AG09319 (cell line): Measurements from ENCODE around the gene LIN37.
A peak's percentile ranks its signal among the peaks of the same experiment; 100 is the strongest.

Experiments used
- DNase-seq: peaks from one replicate; pipeline ENCODE4 v3.0.0-alpha.2; 2010; ENCODE audit warnings: low read depth; ENCODE audit errors: extremely low read depth
- CTCF ChIP-seq: IDR thresholded peaks from 2 replicates; pipeline ENCODE4 v1.5.1; 2011; ENCODE audit warnings: low read depth, mild to moderate bottlenecking, inconsistent platforms, low read length, moderate library complexity

LIN37 gene

GRCh38 chr19:35755550-35756376 lies 7.4 kb downstream of the LIN37 start:
- TF ChIP-seq CTCF: no peak
- peak; percentile 27 for DNase-seq

- no peak for DNase-seq
- no peak for TF ChIP-seq CTCF
These were observed 8.2 kb downstream of the LIN37 start, which contains the start of gene HSPB6 for GRCh38 chr19:35756377-35757230. Gene HSPB6 (minus strand): TSS chr19:35757029. CDS start chr19:35757008, 21 bp downstream.

- peak; percentile 38 for DNase-seq
- no peak for TF ChIP-seq CTCF
These were observed 8.9 kb downstream of the LIN37 start for GRCh38 chr19:35757231-35757748.

GRCh38 chr19:35757749-35758608 lies 9.6 kb downstream of the LIN37 start, which contains the start of gene PROSER3:
Gene PROSER3 (plus strand): TSS chr19:35758176. CDS start chr19:35758216, 40 bp downstream.
- no peak for TF ChIP-seq CTCF

GRCh38 chr19:35759697-35760096 lies 11.3 kb downstream of the LIN37 start:
- no peak for DNase-seq
- TF ChIP-seq CTCF: no peak

More at GRCh38 chr19:35757749-35758608, 9.6 kb downstream of the LIN37 start, which contains the start of gene PROSER3:
- peak; percentile 99 for DNase-seq

- TF ChIP-seq CTCF: no peak
- no peak for DNase-seq
These were observed 12.5 kb downstream of the LIN37 start for GRCh38 chr19:35760711-35761349.
